PC-9 (cell line): ENCODE data around the gene EGFR. TPM values are rescaled to one million over a fixed set of nuclear protein-coding genes. Genes with fewer than 3 reads are reported as not detected.

Source experiments
- BruUV-seq: library from RNA; stranded (reverse); fragments of 400-500 nt; replicated peaks from 2 replicates; lab custom pipeline; 2021; lab: Mats Ljungman, UMichigan
- CTCF ChIA-PET: fragments of 300-600 bp; sonication (Branson Sonifier 250); formaldehyde crosslinking; loops from one replicate; lab custom pipeline; 2022; ENCODE audit warnings: antibody characterized with exemption; lab: Charles Lee
- POLR2A ChIA-PET: fragments of 300-600 bp; sonication (Branson Sonifier 250); formaldehyde crosslinking; loops from one replicate; lab custom pipeline; 2022; ENCODE audit warnings: antibody characterized with exemption; ENCODE audit not compliant: unreplicated experiment; lab: Charles Lee
- DNase-seq, 2 experiments: peaks; one replicate each; pipeline versions ENCODE4 v3.0.0 to v3.0.0-alpha.2; 2015 to 2022; ENCODE audit warnings: mixed read lengths in 1 of 2
- H2AFZ ChIP-seq: fragments of 200-600 bp; sonication (generic); 2 replicates; pipeline ENCODE4 v1.8.1; 2017; ENCODE audit warnings: antibody characterized with exemption
- H3F3A ChIP-seq: fragments of 200-600 bp; sonication (generic); 2 replicates; pipeline ENCODE4 v1.8.1; 2017; ENCODE audit warnings: antibody characterized with exemption, mild to moderate bottlenecking, low read depth; ENCODE audit not compliant: insufficient read depth
- H3K27ac ChIP-seq: fragments of 200-600 bp; sonication (generic); 2 replicates; pipeline ENCODE4 v1.6.1; 2016; ENCODE audit warnings: mixed run types
- H3K27me3 ChIP-seq: fragments of 200-600 bp; sonication (generic); 2 replicates; pipeline ENCODE4 v1.6.1; 2016; ENCODE audit warnings: low read depth, mixed run types; ENCODE audit not compliant: insufficient read depth
- H3K36me3 ChIP-seq: fragments of 200-600 bp; sonication (generic); 2 replicates; pipeline ENCODE4 v1.6.1; 2016; ENCODE audit warnings: low read depth, mixed run types
- H3K4me1 ChIP-seq: fragments of 200-600 bp; sonication (generic); replicated peaks from 2 replicates; pipeline ENCODE4 v1.6.1; 2016; ENCODE audit warnings: mixed run types; ENCODE audit not compliant: insufficient read depth
- H3K4me2 ChIP-seq: fragments of 200-600 bp; sonication (generic); 2 replicates; pipeline ENCODE4 v1.6.1; 2017; ENCODE audit warnings: mixed run types
- H3K4me3 ChIP-seq: fragments of 200-600 bp; sonication (generic); 2 replicates; pipeline ENCODE4 v1.6.1; 2016; ENCODE audit warnings: mixed run types
- H3K79me2 ChIP-seq: fragments of 200-600 bp; sonication (generic); 2 replicates; pipeline ENCODE4 v1.6.1; 2017; ENCODE audit warnings: low read depth, mixed run types
- H3K9me2 ChIP-seq: fragments of 200-600 bp; sonication (generic); 2 replicates; pipeline ENCODE4 v1.8.1; 2017; ENCODE audit warnings: mild to moderate bottlenecking; ENCODE audit not compliant: insufficient read depth
- H3K9me3 ChIP-seq: fragments of 200-600 bp; sonication (generic); 2 replicates; pipeline ENCODE4 v1.8.1; 2016; ENCODE audit warnings: low read depth; ENCODE audit not compliant: insufficient read depth
- H4K20me1 ChIP-seq: fragments of 200-600 bp; sonication (generic); 2 replicates; pipeline ENCODE4 v1.8.1; 2017; ENCODE audit not compliant: insufficient read depth
- EZH2 ChIP-seq: fragments of 200-600 bp; sonication (generic); IDR thresholded peaks from 2 replicates; pipeline ENCODE4 v1.8.0; 2017; ENCODE audit warnings: antibody characterized with exemption, low read depth
- intact Hi-C: fragments of 100-400 bp; cut with micrococcal nuclease; formaldehyde crosslinking; loops from one replicate; pipeline ENCODE4 v1.10.0; 2022; ENCODE audit not compliant: unreplicated experiment
- total RNA-seq: library from RNA; stranded (reverse); gene quantifications from 2 replicates; pipeline ENCODE4 v1.2.3, GENCODE V29; 2021
- TF ChIP-seq, protein P1 (sequence below): fragments of 200-600 bp; sonication (generic); conservative IDR thresholded peaks from 2 replicates; pipeline ENCODE4 v1.6.1; 2017; ENCODE audit warnings: mixed run types, antibody characterized with exemption, mild to moderate bottlenecking, moderate library complexity

Gene EGFR
- total RNA-seq, 1 experiment from 2014 or later: 342 TPM

DNA sequence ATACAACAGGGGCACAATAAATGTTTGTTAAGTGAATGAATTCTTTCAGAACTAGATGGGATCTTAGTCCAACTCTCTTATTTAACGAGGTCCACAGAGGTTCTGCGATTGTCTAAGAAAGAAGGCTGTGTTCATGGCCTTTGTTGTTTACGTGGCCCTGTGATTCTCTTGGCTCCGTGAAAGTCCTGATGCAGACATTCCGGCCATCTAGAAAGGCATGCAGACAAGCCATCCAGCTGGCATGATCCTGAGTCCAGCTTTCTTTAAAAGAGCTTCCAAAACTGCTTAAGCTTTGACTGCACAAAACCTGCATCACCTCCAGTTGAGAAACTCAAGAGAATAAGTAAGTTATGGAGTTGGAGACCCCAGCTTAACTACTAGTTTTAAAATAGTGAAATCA, 26.0 kb downstream of the EGFR start:
- no peaks in the 10 kb centered on the region for H3K9me3 ChIP-seq
- peak overlapping the region; percentile 45 for H3K27ac ChIP-seq
- DNase-seq: no peak
- H3K79me2 ChIP-seq: peaks cover 99% of the 10 kb centered on the region
- no peak for TF ChIP-seq EZH2
- TF ChIP-seq, protein P1, sequence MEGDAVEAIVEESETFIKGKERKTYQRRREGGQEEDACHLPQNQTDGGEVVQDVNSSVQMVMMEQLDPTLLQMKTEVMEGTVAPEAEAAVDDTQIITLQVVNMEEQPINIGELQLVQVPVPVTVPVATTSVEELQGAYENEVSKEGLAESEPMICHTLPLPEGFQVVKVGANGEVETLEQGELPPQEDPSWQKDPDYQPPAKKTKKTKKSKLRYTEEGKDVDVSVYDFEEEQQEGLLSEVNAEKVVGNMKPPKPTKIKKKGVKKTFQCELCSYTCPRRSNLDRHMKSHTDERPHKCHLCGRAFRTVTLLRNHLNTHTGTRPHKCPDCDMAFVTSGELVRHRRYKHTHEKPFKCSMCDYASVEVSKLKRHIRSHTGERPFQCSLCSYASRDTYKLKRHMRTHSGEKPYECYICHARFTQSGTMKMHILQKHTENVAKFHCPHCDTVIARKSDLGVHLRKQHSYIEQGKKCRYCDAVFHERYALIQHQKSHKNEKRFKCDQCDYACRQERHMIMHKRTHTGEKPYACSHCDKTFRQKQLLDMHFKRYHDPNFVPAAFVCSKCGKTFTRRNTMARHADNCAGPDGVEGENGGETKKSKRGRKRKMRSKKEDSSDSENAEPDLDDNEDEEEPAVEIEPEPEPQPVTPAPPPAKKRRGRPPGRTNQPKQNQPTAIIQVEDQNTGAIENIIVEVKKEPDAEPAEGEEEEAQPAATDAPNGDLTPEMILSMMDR: no peak
- H3K9me2 ChIP-seq: no peaks in the 10 kb centered on the region
- H3K36me3 ChIP-seq: peaks cover 57% of the 10 kb centered on the region
- H3F3A ChIP-seq: peaks cover 72% of the 10 kb centered on the region
- H4K20me1 ChIP-seq: peaks cover 62% of the 10 kb centered on the region
- H3K4me2 ChIP-seq: no peak overlapping the region
- H3K27me3 ChIP-seq: no peaks in the 10 kb centered on the region
- intact Hi-C loops: loop anchor here (1.0 to 5.0 kb wide), 2 partner anchors 22 to 167 kb away; no protein-coding TSS in a partner anchor
- H3K4me1 ChIP-seq: peaks cover 60% of the 10 kb centered on the region
- CTCF ChIA-PET: no interaction called here
- POLR2A ChIA-PET: interaction anchor here (0.6 to 1.2 kb wide), 3 partner anchors 9 to 112 kb away, joined by 3 to 10 read pairs (median 7); no protein-coding TSS in a partner anchor
- no peak overlapping the region for H3K4me3 ChIP-seq
- H2AFZ ChIP-seq: no peak overlapping the region
- BruUV-seq: no TSS peak

DNA sequence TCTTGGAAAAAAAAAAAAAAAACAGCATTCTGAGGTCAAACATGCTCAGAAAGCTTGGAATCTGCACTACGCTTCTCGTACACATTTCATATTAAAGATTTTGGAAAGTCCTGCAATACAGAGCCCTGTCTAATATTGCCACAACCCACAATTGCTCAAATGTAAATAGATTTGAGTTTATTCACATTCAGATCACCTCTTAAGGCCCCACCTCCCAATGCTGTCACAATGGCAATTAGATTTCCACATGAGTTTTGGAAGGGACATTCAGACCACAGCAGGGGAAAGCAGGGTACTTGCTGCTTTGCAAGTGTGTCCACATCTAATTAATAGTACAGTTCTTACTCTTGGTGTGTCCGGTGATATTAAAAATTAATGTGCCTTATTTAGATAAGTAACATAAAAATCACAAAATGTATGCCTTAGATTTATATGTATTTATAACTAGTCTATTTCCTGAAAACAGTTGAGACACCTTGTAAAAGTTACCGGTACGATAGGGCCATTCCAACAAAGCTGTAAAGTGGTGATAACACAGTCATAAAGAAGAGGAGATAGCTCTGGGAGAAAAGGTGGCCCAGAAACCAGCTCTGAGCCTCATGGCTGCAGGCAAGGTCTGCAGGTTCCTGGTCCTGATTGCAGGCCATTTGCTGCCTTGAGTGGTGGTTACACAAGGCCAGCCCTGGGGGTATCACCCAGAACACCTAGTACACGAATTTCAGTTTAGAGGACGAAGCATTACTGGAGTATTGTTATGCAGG, 27.9 kb downstream of the EGFR start:
- H3K4me2 ChIP-seq: no peak overlapping the region
- intact Hi-C loops: no loop called here
- peaks cover 62% of the 10 kb centered on the region for H3K36me3 ChIP-seq
- CTCF ChIA-PET: no interaction called here
- H3K9me2 ChIP-seq: no peaks in the 10 kb centered on the region
- TF ChIP-seq, protein P1: no peak
- TF ChIP-seq EZH2: no peak
- DNase-seq: no peak
- H2AFZ ChIP-seq: no peak overlapping the region
- no TSS peak for BruUV-seq
- H3K4me1 ChIP-seq: peaks cover 79% of the 10 kb centered on the region
- H3K9me3 ChIP-seq: no peaks in the 10 kb centered on the region
- no peaks in the 10 kb centered on the region for H3K27me3 ChIP-seq
- H3K4me3 ChIP-seq: no peak overlapping the region
- H3K79me2 ChIP-seq: peaks cover 99% of the 10 kb centered on the region
- H3K27ac ChIP-seq: peak overlapping the region; percentile 45
- peaks cover 51% of the 10 kb centered on the region for H4K20me1 ChIP-seq
- POLR2A ChIA-PET: interaction anchor here (0.6 kb wide), 1 partner anchor 53 kb away, joined by 3 read pairs; no protein-coding TSS in a partner anchor
- H3F3A ChIP-seq: peaks cover 88% of the 10 kb centered on the region

DNA sequence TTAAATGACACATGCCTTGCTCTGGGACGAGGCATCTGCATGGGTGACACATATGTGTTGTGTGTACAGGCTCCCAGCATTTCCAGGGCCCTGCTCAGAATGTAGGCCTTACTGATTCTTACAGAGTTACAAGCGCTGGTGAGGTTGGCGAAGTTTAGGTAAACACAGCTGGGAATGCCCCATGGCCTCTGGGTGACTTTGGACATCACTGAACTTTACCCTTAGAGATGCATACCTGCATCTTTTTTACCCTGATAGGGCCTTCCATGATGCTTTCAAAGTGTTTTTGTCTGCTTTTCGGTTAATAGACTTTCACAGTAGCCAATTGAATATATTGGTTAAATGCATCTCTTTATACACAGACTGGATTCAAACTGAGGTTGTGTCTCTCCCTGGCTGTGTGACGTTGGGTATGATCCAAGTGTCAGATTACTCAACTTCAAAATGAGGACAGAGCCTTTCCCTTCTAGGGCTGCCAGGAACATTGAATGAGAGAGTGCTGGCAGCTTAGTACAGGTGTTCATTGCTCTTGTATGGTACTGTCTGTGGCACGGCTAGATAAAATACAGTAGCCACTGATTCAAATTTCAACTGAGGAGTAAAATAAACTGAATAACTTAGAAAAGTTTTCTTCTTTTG, 29.5 kb downstream of the EGFR start:
- ChIA-PET CTCF (no interaction called here), POLR2A (no interaction called here)
- Histone ChIP-seq H3K36me3 (peaks cover 49% of the 10 kb centered on the region), H3F3A (peaks cover 90% of the 10 kb centered on the region), H4K20me1 (peaks cover 37% of the 10 kb centered on the region), H3K9me3 (no peaks in the 10 kb centered on the region), H3K27ac (peak overlapping the region; percentile 13; the same call in 1 of the 2 replicates), H3K9me2 (no peaks in the 10 kb centered on the region), H2AFZ (no peak overlapping the region), H3K79me2 (peaks cover 99% of the 10 kb centered on the region), H3K4me2 (no peak overlapping the region; the same call in 1 of the 2 replicates), H3K4me1 (peaks cover 85% of the 10 kb centered on the region), H3K4me3 (no peak overlapping the region), H3K27me3 (no peaks in the 10 kb centered on the region)
- peak in 1 of 2 experiments; percentile 52 for DNase-seq
- no TSS peak for BruUV-seq
- TF ChIP-seq, protein P1: no peak
- no peak for TF ChIP-seq EZH2
- intact Hi-C loops: no loop called here
